ENCODE data around the gene MFNG. TPM values are rescaled to one million over a fixed set of nuclear protein-coding genes. Genes with fewer than 3 reads are reported as not detected.

MFNG gene
- total and polyA plus RNA-seq, 4 donors: 14.3 to 46.7 (median 31.0) TPM

GRCh38 chr22:37461961-37462360 lies 24.2 kb downstream of the MFNG start:
- no peaks in the 10 kb centered on the region for H3K27me3 ChIP-seq (ENCODE audit: control insufficient read depth in 3 of 3, insufficient read depth in 3 of 3, low read length in 2 of 3)
- 44 to 54% methylated on average over 6 of the region's 6 CpGs for WGBS, 2 donors
- H3K27ac ChIP-seq (ENCODE audit: low read depth in 1 of 2, low read length in 1 of 2): no peak overlapping the region

GRCh38 chr22:37460684-37461083 lies 25.5 kb downstream of the MFNG start:
- ATAC-seq (ENCODE audit: insufficient read depth, low FRiP score) (no peak), DNase-seq (no peak)
- Histone ChIP-seq H3K27me3 (ENCODE audit: control insufficient read depth in 3 of 3, insufficient read depth in 3 of 3, low read length in 2 of 3) (peaks cover 0 to 6% (median 0%) of the 10 kb centered on the region in 3 donors), H3K4me3 (no peak overlapping the region), H3K36me3 (ENCODE audit: control insufficient read depth in 4 of 4, insufficient read depth in 4 of 4, low read length in 4 of 4) (no peaks in the 10 kb centered on the region), H3K9me3 (ENCODE audit: control insufficient read depth in 4 of 4, insufficient read depth in 3 of 4, low read length in 3 of 4) (no peaks in the 10 kb centered on the region), H3K4me1 (ENCODE audit: control insufficient read depth in 5 of 5, insufficient read depth in 5 of 5, low read length in 5 of 5) (peaks cover 0 to 1% (median 0%) of the 10 kb centered on the region in 5 donors), H3K27ac (ENCODE audit: low read depth in 1 of 2, low read length in 1 of 2) (no peak overlapping the region), H3K9ac (ENCODE audit: insufficient read depth in 1 of 2, low read length in 2 of 2) (no peak overlapping the region)
- 90 to 98% methylated on average over 3 of the region's 3 CpGs for WGBS, 2 donors
- no peak for TF ChIP-seq CTCF (IDR thresholded peaks at IDR 0.05; ENCODE audit: control extremely low read depth, extremely low read depth)

More at GRCh38 chr22:37461961-37462360, 24.2 kb downstream of the MFNG start:
- peaks cover 0 to 2% (median 0%) of the 10 kb centered on the region in 5 donors for H3K4me1 ChIP-seq (ENCODE audit: control insufficient read depth in 5 of 5, insufficient read depth in 5 of 5, low read length in 5 of 5)
- peaks cover 0 to 2% (median 0%) of the 10 kb centered on the region in 4 donors for H3K36me3 ChIP-seq (ENCODE audit: control insufficient read depth in 4 of 4, insufficient read depth in 4 of 4, low read length in 4 of 4)
- H3K4me3 ChIP-seq: no peak overlapping the region
- DNase-seq: no peak
- no peak for ATAC-seq (ENCODE audit: insufficient read depth, low FRiP score)
- no peaks in the 10 kb centered on the region for H3K9me3 ChIP-seq (ENCODE audit: control insufficient read depth in 4 of 4, insufficient read depth in 3 of 4, low read length in 3 of 4)
- TF ChIP-seq CTCF (IDR thresholded peaks at IDR 0.05; ENCODE audit: control extremely low read depth, extremely low read depth): no peak
- H3K9ac ChIP-seq (ENCODE audit: insufficient read depth in 1 of 2, low read length in 2 of 2): no peak overlapping the region

DNA sequence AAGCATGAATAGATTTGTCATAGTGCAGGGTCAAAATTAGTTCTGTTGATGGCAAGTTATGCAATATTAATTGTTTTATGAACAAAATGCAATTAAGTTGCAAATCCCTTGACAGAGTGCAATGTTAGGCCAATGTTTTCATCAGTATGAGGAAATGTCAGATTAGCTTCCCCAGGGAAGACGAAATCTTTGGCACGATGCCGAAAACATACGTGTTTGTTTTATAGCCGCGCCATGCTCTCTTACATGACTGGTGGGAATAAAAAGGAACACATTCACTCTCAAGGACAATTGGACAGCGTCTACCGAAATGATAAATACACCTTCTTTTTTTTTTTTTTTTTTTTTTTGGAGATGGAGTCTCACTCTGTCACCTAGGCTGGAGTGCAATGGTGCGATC lies 27.0 kb downstream of the MFNG start:
- no peak overlapping the region for H3K27ac ChIP-seq (ENCODE audit: low read depth in 1 of 2, low read length in 1 of 2)
- peaks cover 0 to 6% (median 0%) of the 10 kb centered on the region in 5 donors for H3K4me1 ChIP-seq (ENCODE audit: control insufficient read depth in 5 of 5, insufficient read depth in 5 of 5, low read length in 5 of 5)
- no peaks in the 10 kb centered on the region for H3K36me3 ChIP-seq (ENCODE audit: control insufficient read depth in 4 of 4, insufficient read depth in 4 of 4, low read length in 4 of 4)
- ATAC-seq (ENCODE audit: insufficient read depth, low FRiP score) (no peak), DNase-seq (no peak)
- peaks cover 0 to 6% (median 0%) of the 10 kb centered on the region in 3 donors for H3K27me3 ChIP-seq (ENCODE audit: control insufficient read depth in 3 of 3, insufficient read depth in 3 of 3, low read length in 2 of 3)
- H3K4me3 ChIP-seq: no peak overlapping the region
- no peak for TF ChIP-seq CTCF (IDR thresholded peaks at IDR 0.05; ENCODE audit: control extremely low read depth, extremely low read depth)
- no peaks in the 10 kb centered on the region for H3K9me3 ChIP-seq (ENCODE audit: control insufficient read depth in 4 of 4, insufficient read depth in 3 of 4, low read length in 3 of 4)
- no peak overlapping the region for H3K9ac ChIP-seq (ENCODE audit: insufficient read depth in 1 of 2, low read length in 2 of 2)
- WGBS, 2 donors: 71 to 82% methylated on average over 9 of the region's 9 CpGs

All from lung (tissue), 12 donors.